GM19455 (cell line): ENCODE results near the gene UNC5CL.
"Not testable (repeated sequence)": the region's sequence is repeated elsewhere in the genome, so short reads cannot be mapped to it uniquely, and the experiment has no call there.

Experiments used
- ATAC-seq: cut with Tn5 transposase; IDR thresholded peaks from one replicate; pipeline ENCODE4 v1.9.1; 2021; ENCODE audit not compliant: unreplicated experiment

Gene UNC5CL

GRCh38 chr6:41040101-41040939 is 1.3 kb upstream of the UNC5CL start:
- ATAC-seq = no peak

GRCh38 chr6:41038205-41038604 is 816 bp downstream of the UNC5CL start:
- ATAC-seq = no peak

GRCh38 chr6:41037107-41037900 is 1.7 kb downstream of the UNC5CL start:
- ATAC-seq = no peak

GRCh38 chr6:41036601-41037000 is 2.4 kb downstream of the UNC5CL start:
- ATAC-seq = no peak

GRCh38 chr6:41036186-41036585 is 2.8 kb downstream of the UNC5CL start:
- no peak for ATAC-seq

GRCh38 chr6:41033776-41034175 is 5.2 kb downstream of the UNC5CL start:
- no peak for ATAC-seq

GRCh38 chr6:41032830-41033229 is 6.2 kb downstream of the UNC5CL start:
- no peak for ATAC-seq

- peak; percentile 46 for ATAC-seq
These were observed 10.2 kb downstream of the UNC5CL start for GRCh38 chr6:41028561-41029412.

GRCh38 chr6:41027799-41028560 is 11.0 kb downstream of the UNC5CL start:
- ATAC-seq = peak; percentile 90

GRCh38 chr6:41027241-41027640 is 11.8 kb downstream of the UNC5CL start:
- no peak for ATAC-seq

- no peak for ATAC-seq
These were observed 13.0 kb downstream of the UNC5CL start for GRCh38 chr6:41025966-41026530.

GRCh38 chr6:41023114-41023513 is 15.9 kb downstream of the UNC5CL start:
- ATAC-seq = no peak

- ATAC-seq = no peak
These were observed 16.7 kb downstream of the UNC5CL start for GRCh38 chr6:41022294-41022693.

GRCh38 chr6:41021832-41022231 is 17.2 kb downstream of the UNC5CL start:
- ATAC-seq = no peak

- ATAC-seq = no peak
These were observed 21.4 kb downstream of the UNC5CL start for GRCh38 chr6:41017663-41018062.

- ATAC-seq = not testable (repeated sequence)
These were observed 23.2 kb downstream of the UNC5CL start for GRCh38 chr6:41015860-41016259.

GRCh38 chr6:41014780-41015179 is 24.2 kb downstream of the UNC5CL start:
- no peak for ATAC-seq

- no peak for ATAC-seq
These were observed 25.4 kb downstream of the UNC5CL start for GRCh38 chr6:41013466-41014153.

- ATAC-seq = no peak
These were observed 27.3 kb downstream of the UNC5CL start for GRCh38 chr6:41011673-41012072.

- no peak for ATAC-seq
These were observed 29.4 kb downstream of the UNC5CL start for GRCh38 chr6:41009669-41010068.
